ENCODE data around the gene FAM107B. TPM values are rescaled to one million over a fixed set of nuclear protein-coding genes. Genes with fewer than 3 reads are reported as not detected.
A peak's percentile ranks its signal among the peaks of the same experiment; 100 is the strongest.

Gene FAM107B
- total and polyA plus RNA-seq, 2 donors (not counting 3 experiments of a cell fraction or from before 2014, with no cell fraction given) = 39.2 to 176 TPM

DNA sequence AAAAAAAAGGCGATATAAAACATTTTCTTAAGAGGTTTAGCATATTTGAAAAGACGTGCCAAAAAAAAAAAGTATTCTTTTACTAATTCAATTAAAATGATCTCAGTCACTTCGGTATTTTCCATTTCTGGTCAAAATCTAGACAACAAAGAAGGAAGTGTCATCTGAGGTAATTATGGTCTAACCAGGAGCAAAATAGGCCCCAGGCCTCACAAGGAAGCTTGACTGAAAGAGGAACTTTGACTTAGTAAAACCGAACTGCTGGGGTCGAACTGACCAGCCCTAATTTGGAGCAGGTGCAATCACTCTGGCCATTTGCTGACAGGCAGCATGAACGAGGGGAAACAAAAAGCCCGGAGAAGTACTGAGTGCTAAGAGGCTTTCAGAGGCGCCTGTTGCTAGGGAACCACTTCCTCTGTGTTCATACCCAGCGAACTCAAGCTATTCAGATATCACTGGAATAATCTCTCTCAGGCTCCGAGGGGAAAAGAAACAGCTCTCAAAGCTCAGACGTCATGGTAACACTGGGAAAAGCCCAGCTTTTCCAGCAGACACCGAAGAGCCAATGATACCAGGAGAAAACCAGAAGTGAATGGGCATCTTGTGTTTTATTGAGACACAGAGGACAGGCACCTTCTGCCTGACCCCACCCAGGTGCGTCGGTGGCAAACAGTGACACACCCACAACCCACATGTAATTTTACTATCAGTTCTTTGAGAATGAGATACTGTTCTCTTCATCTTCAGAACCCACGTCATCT lies 126.5 kb downstream of the FAM107B start:
- Histone ChIP-seq H3K27ac (ENCODE audit: insufficient read depth, low read depth, low read length) (no peak overlapping the region), H3K4me1 (ENCODE audit: control insufficient read depth, extremely low read depth, insufficient read depth, low read length) (peaks cover 8% of the 10 kb centered on the region), H3K79me2 (ENCODE audit: control insufficient read depth, insufficient read depth, low read length) (no peaks in the 10 kb centered on the region), H3K4me3 (replicated peaks in 1 of 3; ENCODE audit: insufficient read depth in 1 of 3, low read depth in 1 of 3, low read length in 3 of 3) (no peak overlapping the region), H3K36me3 (ENCODE audit: control insufficient read depth in 2 of 2, extremely low read depth in 1 of 2, insufficient read depth in 2 of 2, low read length in 2 of 2) (no peaks in the 10 kb centered on the region), H3K9me3 (replicated peaks; ENCODE audit: control insufficient read depth, insufficient read depth, low read length) (no peaks in the 10 kb centered on the region), H3K9me1 (replicated peaks; ENCODE audit: control insufficient read depth, extremely low read depth, insufficient read depth, low read length) (no peaks in the 10 kb centered on the region), H3K27me3 (ENCODE audit: control insufficient read depth in 2 of 2, insufficient read depth in 2 of 2, low read length in 2 of 2) (no peaks in the 10 kb centered on the region), H4K20me1 (replicated peaks; ENCODE audit: control insufficient read depth, extremely low read depth, insufficient read depth, low read length) (no peaks in the 10 kb centered on the region), H3K9ac (replicated peaks; ENCODE audit: extremely low read depth, insufficient read depth, low read length) (no peak overlapping the region), H3K4me2 (ENCODE audit: insufficient read depth, low read length) (peak overlapping the region; percentile 9), H2AFZ (ENCODE audit: low read depth, low read length) (peak overlapping the region; percentile 47)
- no peak for TF ChIP-seq FOS (IDR thresholded peaks at IDR 0.05; ENCODE audit: borderline replicate concordance, insufficient read depth, low read length)
- TF ChIP-seq, protein P1, sequence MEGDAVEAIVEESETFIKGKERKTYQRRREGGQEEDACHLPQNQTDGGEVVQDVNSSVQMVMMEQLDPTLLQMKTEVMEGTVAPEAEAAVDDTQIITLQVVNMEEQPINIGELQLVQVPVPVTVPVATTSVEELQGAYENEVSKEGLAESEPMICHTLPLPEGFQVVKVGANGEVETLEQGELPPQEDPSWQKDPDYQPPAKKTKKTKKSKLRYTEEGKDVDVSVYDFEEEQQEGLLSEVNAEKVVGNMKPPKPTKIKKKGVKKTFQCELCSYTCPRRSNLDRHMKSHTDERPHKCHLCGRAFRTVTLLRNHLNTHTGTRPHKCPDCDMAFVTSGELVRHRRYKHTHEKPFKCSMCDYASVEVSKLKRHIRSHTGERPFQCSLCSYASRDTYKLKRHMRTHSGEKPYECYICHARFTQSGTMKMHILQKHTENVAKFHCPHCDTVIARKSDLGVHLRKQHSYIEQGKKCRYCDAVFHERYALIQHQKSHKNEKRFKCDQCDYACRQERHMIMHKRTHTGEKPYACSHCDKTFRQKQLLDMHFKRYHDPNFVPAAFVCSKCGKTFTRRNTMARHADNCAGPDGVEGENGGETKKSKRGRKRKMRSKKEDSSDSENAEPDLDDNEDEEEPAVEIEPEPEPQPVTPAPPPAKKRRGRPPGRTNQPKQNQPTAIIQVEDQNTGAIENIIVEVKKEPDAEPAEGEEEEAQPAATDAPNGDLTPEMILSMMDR (IDR thresholded peaks at IDR 0.05; ENCODE audit: extremely low read depth in 1 of 2, insufficient read depth in 1 of 2, low read depth in 1 of 2, low read length in 2 of 2) = no peak
- TF ChIP-seq JUN (IDR thresholded peaks at IDR 0.05; ENCODE audit: borderline replicate concordance, insufficient read depth, insufficient read length, low read depth) = no peak
- ChIA-PET POLR2A (no interaction called here), CTCF (interaction anchor here (1.5 to 2.4 kb wide), 2 partner anchors 9 to 10 kb away, joined by 7 read pairs; no protein-coding TSS in a partner anchor)
- dilution Hi-C loops (cut with MboI; ENCODE audit: extremely low pct_ligation_motif_present, low sequenced_read_pairs) (no loop called here), intact Hi-C loops (cut with micrococcal nuclease) (no loop called here)
- FAIRE-seq (peak; percentile 74), DNase-seq (ENCODE audit: low read depth, low spot score) (peak; percentile 91)
- BruUV-seq (replicated peaks) = no TSS peak

Measured in endothelial cell of umbilical vein (primary cell).